CD14-positive monocyte (primary cell): Measurements from ENCODE around the gene NUP35. TPM values are rescaled to one million over a fixed set of nuclear protein-coding genes. Genes with fewer than 3 reads are reported as not detected.

Source experiments
- DNase-seq, 3 donors: peaks; one replicate each; pipeline ENCODE4 v3.0.0-alpha.2; 2011 to 2022
- H2AFZ ChIP-seq: 2 replicates; pipeline ENCODE4 v1.6.0; 2012; ENCODE audit warnings: mild to moderate bottlenecking, low read depth, low read length, inconsistent platforms; ENCODE audit not compliant: insufficient read depth, poor library complexity, severe bottlenecking
- H3K27ac ChIP-seq, 2 donors: 1 replicate in 1 of 2; 2 replicates in 1 of 2; pipeline ENCODE4 v1.5.1; 2012 to 2013; ENCODE audit warnings: low read length in 2 of 2, control low read depth in 1 of 2, inconsistent platforms in 1 of 2, low read depth in 1 of 2, mild to moderate bottlenecking in 1 of 2
- H3K27me3 ChIP-seq, 2 donors: one replicate each; pipeline versions ENCODE4 v1.6.0 to v1.6.1; 2011 to 2013; ENCODE audit warnings: low read length in 2 of 2; ENCODE audit not compliant: control insufficient read depth in 2 of 2, insufficient read depth in 2 of 2
- H3K36me3 ChIP-seq, 2 donors: replicated peaks in 1 of 2; 1 replicate in 1 of 2; 2 replicates in 1 of 2; pipeline versions ENCODE4 v1.5.1 to v1.6.1; 2012 to 2013; ENCODE audit warnings: low read length in 2 of 2, control low read depth in 1 of 2, inconsistent platforms in 1 of 2, mild to moderate bottlenecking in 1 of 2; ENCODE audit not compliant: insufficient read depth in 2 of 2, control insufficient read depth in 1 of 2
- H3K4me1 ChIP-seq, 2 donors: 1 replicate in 1 of 2; 2 replicates in 1 of 2; pipeline versions ENCODE4 v1.5.1 to v1.6.1; 2012 to 2013; ENCODE audit warnings: low read length in 2 of 2, control low read depth in 1 of 2, inconsistent platforms in 1 of 2, mild to moderate bottlenecking in 1 of 2, moderate library complexity in 1 of 2; ENCODE audit not compliant: insufficient read depth in 2 of 2, control insufficient read depth in 1 of 2
- H3K4me2 ChIP-seq: replicated peaks from 2 replicates; pipeline ENCODE3; 2012; ENCODE audit warnings: low read length, moderate library complexity, mild to moderate bottlenecking; ENCODE audit not compliant: poor library complexity, severe bottlenecking; ENCODE audit errors: extremely low read depth
- H3K4me3 ChIP-seq, 3 experiments: fragments of 200-600 bp in 1 of 3; sonication (generic) in 1 of 3; replicated peaks in 1 of 3; 1 replicate in 2 of 3; 2 replicates in 1 of 3; pipeline ENCODE4 v1.5.1; 2011 to 2013; ENCODE audit warnings: low read length in 3 of 3, mild to moderate bottlenecking in 3 of 3, control low read depth in 2 of 3, low read depth in 2 of 3, inconsistent platforms in 1 of 3, moderate library complexity in 1 of 3
- H3K79me2 ChIP-seq: 2 replicates; pipeline ENCODE4 v1.6.0; 2012; ENCODE audit warnings: mild to moderate bottlenecking, control low read depth, inconsistent platforms, low read length, moderate library complexity; ENCODE audit not compliant: insufficient read depth
- H3K9ac ChIP-seq: 2 replicates; pipeline ENCODE4 v1.6.0; 2017; ENCODE audit warnings: low read length, mild to moderate bottlenecking; ENCODE audit not compliant: insufficient read depth, poor library complexity, severe bottlenecking
- H3K9me3 ChIP-seq, 2 donors: replicated peaks in 1 of 2; 1 replicate in 1 of 2; 2 replicates in 1 of 2; pipeline versions ENCODE4 v1.5.1 to v1.6.1; 2012 to 2013; ENCODE audit warnings: low read length in 2 of 2, control low read depth in 1 of 2; ENCODE audit not compliant: control insufficient read depth in 1 of 2, insufficient read depth in 1 of 2
- H4K20me1 ChIP-seq: 2 replicates; pipeline ENCODE4 v1.6.0; 2012; ENCODE audit warnings: mild to moderate bottlenecking, low read length, control low read depth, moderate library complexity; ENCODE audit not compliant: insufficient read depth
- H3K27ac Mint-ChIP-seq, 7 donors: one replicate each; pipeline ENCODE4 v1.8.0; 2020; ENCODE audit warnings: mild to moderate bottlenecking in 7 of 7, mixed read lengths in 7 of 7, moderate library complexity in 6 of 7, inconsistent platforms in 2 of 7
- H3K27me3 Mint-ChIP-seq, 3 donors: one replicate each; pipeline ENCODE4 v1.8.0; 2021 to 2022; ENCODE audit warnings: low read depth in 3 of 3, mild to moderate bottlenecking in 3 of 3, mixed read lengths in 3 of 3, moderate library complexity in 3 of 3, inconsistent platforms in 1 of 3
- H3K36me3 Mint-ChIP-seq, 2 donors: one replicate each; pipeline ENCODE4 v1.8.0; 2020; ENCODE audit warnings: mixed read lengths in 2 of 2, inconsistent platforms in 1 of 2, mild to moderate bottlenecking in 1 of 2
- H3K4me1 Mint-ChIP-seq: one replicate; pipeline ENCODE4 v1.8.0; 2020; ENCODE audit warnings: mild to moderate bottlenecking, mixed read lengths
- H3K4me3 Mint-ChIP-seq, 2 donors: one replicate each; pipeline ENCODE4 v1.8.0; 2020; ENCODE audit warnings: mild to moderate bottlenecking in 2 of 2, mixed read lengths in 2 of 2, moderate library complexity in 1 of 2
- H3K9me3 Mint-ChIP-seq, 7 donors: one replicate each; pipeline ENCODE4 v1.8.0; 2020 to 2022; ENCODE audit warnings: mixed read lengths in 7 of 7, mild to moderate bottlenecking in 6 of 7, moderate library complexity in 6 of 7, inconsistent platforms in 2 of 7
- CTCF ChIP-seq: fragments of 200-600 bp; IDR thresholded peaks from one replicate; pipeline ENCODE4 v1.8.0; 2022; ENCODE audit warnings: antibody characterized with exemption, mild to moderate bottlenecking
- WGBS: methylation state at CpG from one replicate; pipeline ENCODE4 v1.1.5; 2013; ENCODE audit warnings: missing lambda C conversion rate; ENCODE audit not compliant: insufficient coverage; 5-methylcytosine and 5-hydroxymethylcytosine counted together
- intact Hi-C, 2 donors: fragments of 100-400 bp; cut with micrococcal nuclease; formaldehyde crosslinking; loops; one replicate each; pipeline versions ENCODE4 v1.15.0 to v1.15.1; 2023
- polyA plus RNA-seq, 3 donors: library from polyadenylated mRNA; depleted of rRNA in 1 of 3; unstranded in 2 of 3; stranded (reverse) in 1 of 3; fragments of 300-500 nt in 2 of 3; fragments of >200 nt in 1 of 3; fragmentation: Illumina TruSeq in 2 of 3; gene quantifications; 1 replicate in 2 of 3; 2 replicates in 1 of 3; pipeline ENCODE4 v1.2.3, GENCODE V29; 2012 to 2021

The NUP35 gene
- polyA plus RNA-seq, 3 donors: 1.5 to 4.7 (median 2.0) TPM

- H3K9me3 Mint-ChIP-seq: peaks cover 0 to 3% (median 0%) of the 10 kb centered on the region in 7 donors
- Histone ChIP-seq H3K4me2 (no peak overlapping the region), H3K27ac (no peak overlapping the region), H3K4me1 (peaks cover 13 to 27% of the 10 kb centered on the region in 2 donors), H3K36me3 (peaks cover 10 to 32% of the 10 kb centered on the region in 2 donors), H2AFZ (no peak overlapping the region), H3K27me3 (peaks cover 0 to 4% of the 10 kb centered on the region in 2 donors), H3K4me3 (no peak overlapping the region), H3K9ac (no peak overlapping the region), H4K20me1 (no peaks in the 10 kb centered on the region), H3K79me2 (peaks cover 49% of the 10 kb centered on the region), H3K9me3 (no peaks in the 10 kb centered on the region)
- no peak overlapping the region for H3K4me3 Mint-ChIP-seq
- peaks cover 0 to 15% (median 5%) of the 10 kb centered on the region in 3 donors for H3K27me3 Mint-ChIP-seq
- TF ChIP-seq CTCF: no peak
- H3K27ac Mint-ChIP-seq: no peak overlapping the region
- no peak for DNase-seq
- peaks cover 21% of the 10 kb centered on the region for H3K4me1 Mint-ChIP-seq
- WGBS: no CpG with 5 or more reads among the region's 2 CpGs
- intact Hi-C loops: no loop called here
- H3K36me3 Mint-ChIP-seq: peaks cover 8 to 9% of the 10 kb centered on the region in 2 donors
Observed at GRCh38 chr2:183126635-183127034, 2.4 kb downstream of the NUP35 start.

- H3K9ac ChIP-seq: no peak overlapping the region
- H3K27me3 Mint-ChIP-seq: no peaks in the 10 kb centered on the region
- no peaks in the 10 kb centered on the region for H4K20me1 ChIP-seq
- peaks cover 31 to 46% of the 10 kb centered on the region in 2 donors for H3K36me3 Mint-ChIP-seq
- H2AFZ ChIP-seq: no peak overlapping the region
- no peaks in the 10 kb centered on the region for H3K27me3 ChIP-seq
- peaks cover 14 to 50% of the 10 kb centered on the region in 2 donors for H3K36me3 ChIP-seq
- no peak overlapping the region for H3K27ac ChIP-seq
- H3K79me2 ChIP-seq: peaks cover 3% of the 10 kb centered on the region
- intact Hi-C loops: no loop called here
- H3K9me3 ChIP-seq: no peaks in the 10 kb centered on the region
- no peak for DNase-seq
- H3K4me3 ChIP-seq: no peak overlapping the region
- no peak overlapping the region for H3K4me3 Mint-ChIP-seq
- no peak for TF ChIP-seq CTCF
- no CpG with 5 or more reads among the region's 2 CpGs for WGBS
- H3K4me1 Mint-ChIP-seq: no peaks in the 10 kb centered on the region
- H3K9me3 Mint-ChIP-seq: no peaks in the 10 kb centered on the region
- H3K27ac Mint-ChIP-seq: no peak overlapping the region
- H3K4me1 ChIP-seq: no peaks in the 10 kb centered on the region
- H3K4me2 ChIP-seq: no peak overlapping the region
Observed at GRCh38 chr2:183134016-183134415, 9.8 kb downstream of the NUP35 start.
